Activated CD8-positive, alpha-beta memory T cell treated with anti-CD3 and anti-CD28 coated beads, Interleukin-2, amount 50 U/mL, for 4 hours (primary cell): ENCODE data around the gene ITGB6.
A peak's percentile ranks its signal among the peaks of the same experiment; 100 is the strongest.

ENCODE experiments used
- DNase-seq: peaks from one replicate; pipeline ENCODE4 v3.0.0-alpha.2; 2020

The ITGB6 gene

GRCh38 chr2:160221391-160222276 lies 21.6 kb upstream of the ITGB6 start:
- DNase-seq = no peak

- no peak for DNase-seq
Measured at GRCh38 chr2:160220545-160221009, 20.5 kb upstream of the ITGB6 start.

- no peak for DNase-seq
Measured at GRCh38 chr2:160220026-160220425, 20.0 kb upstream of the ITGB6 start.

GRCh38 chr2:160214461-160215445 lies 14.7 kb upstream of the ITGB6 start:
- DNase-seq = no peak

GRCh38 chr2:160213511-160213910 lies 13.4 kb upstream of the ITGB6 start:
- DNase-seq = no peak

GRCh38 chr2:160210599-160211138 lies 10.6 kb upstream of the ITGB6 start:
- peak; percentile 68 for DNase-seq

- no peak for DNase-seq
Measured at GRCh38 chr2:160209516-160209856, 9.4 kb upstream of the ITGB6 start.

GRCh38 chr2:160208655-160209515 lies 8.8 kb upstream of the ITGB6 start:
- no peak for DNase-seq

- DNase-seq = no peak
Measured at GRCh38 chr2:160207804-160208654, 8.0 kb upstream of the ITGB6 start.

GRCh38 chr2:160207271-160207670 lies 7.2 kb upstream of the ITGB6 start:
- no peak for DNase-seq

- DNase-seq = no peak
Measured at GRCh38 chr2:160206436-160206835, 6.4 kb upstream of the ITGB6 start.

- DNase-seq = no peak
Measured at GRCh38 chr2:160205505-160205904, 5.4 kb upstream of the ITGB6 start.

GRCh38 chr2:160203422-160203821 lies 3.4 kb upstream of the ITGB6 start:
- DNase-seq = no peak

- DNase-seq = no peak
Measured at GRCh38 chr2:160203007-160203406, 2.9 kb upstream of the ITGB6 start.

- no peak for DNase-seq
Measured at GRCh38 chr2:160201849-160202539, 1.9 kb upstream of the ITGB6 start.

GRCh38 chr2:160200921-160201320 lies 849 bp upstream of the ITGB6 start:
- no peak for DNase-seq

GRCh38 chr2:160199053-160199452 lies 1.0 kb downstream of the ITGB6 start:
- DNase-seq = no peak

- no peak for DNase-seq
Measured at GRCh38 chr2:160197587-160197986, 2.5 kb downstream of the ITGB6 start.

GRCh38 chr2:160194946-160195345 lies 5.1 kb downstream of the ITGB6 start:
- DNase-seq = no peak

- DNase-seq = no peak
Measured at GRCh38 chr2:160194351-160194750, 5.7 kb downstream of the ITGB6 start.
